Thyroid gland (tissue), 4 donors: ENCODE data around the gene MSL3. TPM values are rescaled to one million over a fixed set of nuclear protein-coding genes. Genes with fewer than 3 reads are reported as not detected.

ENCODE experiments used
- DNase-seq, 2 donors: peaks; one replicate each; pipeline ENCODE4 v3.0.0-alpha.2; 2019
- H3K27ac ChIP-seq, 3 donors: fragments of 200-600 bp; sonication (generic); 1 replicate in 2 of 3; 2 replicates in 1 of 3; pipeline ENCODE4 v1.5.1; 2016 to 2019; ENCODE audit warnings: mild to moderate bottlenecking in 1 of 3, moderate library complexity in 1 of 3
- H3K27me3 ChIP-seq: fragments of 200-600 bp; sonication (generic); one replicate; pipeline ENCODE4 v1.5.1; 2019
- H3K36me3 ChIP-seq, 2 donors: fragments of 200-600 bp; sonication (generic); one replicate each; pipeline ENCODE4 v1.5.1; 2016 to 2019
- H3K4me1 ChIP-seq, 2 donors: fragments of 200-600 bp; sonication (generic); one replicate each; pipeline ENCODE4 v1.5.1; 2017 to 2019
- H3K4me3 ChIP-seq, 3 donors: fragments of 200-600 bp; sonication (generic); replicated peaks in 1 of 3; 1 replicate in 2 of 3; 2 replicates in 1 of 3; pipeline ENCODE4 v1.5.1; 2016; ENCODE audit warnings: mild to moderate bottlenecking in 1 of 3
- H3K9me3 ChIP-seq: fragments of 200-600 bp; sonication (generic); one replicate; pipeline ENCODE4 v1.5.1; 2017
- POLR2A ChIP-seq, 2 donors: fragments of 450-650 bp; IDR thresholded peaks; one replicate each; pipeline ENCODE4 v1.6.1; 2017; ENCODE audit warnings: antibody characterized with exemption in 2 of 2, mild to moderate bottlenecking in 2 of 2, moderate library complexity in 1 of 2
- WGBS, 2 donors: methylation state at CpG; one replicate each; pipeline ENCODE4 v1.1.5; 2017; 5-methylcytosine and 5-hydroxymethylcytosine counted together
- intact Hi-C: fragments of 100-400 bp; cut with DNase I; formaldehyde crosslinking; loops from one replicate; pipeline ENCODE4 v1.15.1; 2023
- total RNA-seq, 4 donors: library from RNA; depleted of rRNA; stranded (reverse); fragments of >200 nt; gene quantifications; one replicate each; pipeline ENCODE4 v1.2.3, GENCODE V29; 2016
- TF ChIP-seq, protein P1 (sequence below), 6 experiments: fragments of 200-600 bp in 3 of 6; fragments of 450-650 bp in 3 of 6; sonication (generic) in 3 of 6; IDR thresholded peaks; one replicate each; pipeline ENCODE4 v1.5.1; 2016 to 2019; ENCODE audit warnings: antibody characterized with exemption in 6 of 6, mild to moderate bottlenecking in 2 of 6, inconsistent platforms in 1 of 6, moderate library complexity in 1 of 6

The MSL3 gene
- total RNA-seq, 4 donors from 2014 or later = 18.4 to 21.8 (median 21.6) TPM

DNA sequence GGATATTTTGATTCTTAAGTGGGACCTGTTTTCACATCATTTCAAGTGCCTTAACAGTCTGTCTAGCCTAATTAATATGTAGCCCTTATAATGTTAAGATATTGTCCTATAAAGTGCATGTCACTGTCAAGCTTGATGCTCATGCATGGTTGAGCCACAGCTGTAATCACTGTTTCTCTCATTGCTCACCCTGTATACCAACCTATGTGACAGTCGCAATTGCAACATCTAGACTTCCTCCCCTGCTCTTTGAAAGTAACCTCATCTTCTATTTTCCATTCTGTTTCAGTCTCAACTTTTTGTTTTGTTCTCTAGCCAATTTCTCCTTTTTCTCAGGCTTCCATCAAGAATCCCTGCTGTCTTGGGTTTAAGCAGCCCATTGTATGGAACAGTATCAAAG is 24.4 kb upstream of the MSL3 start:
- 94 to 96% methylated on average over 1 of the region's 1 CpG for WGBS, 2 donors
- H3K9me3 ChIP-seq = no peaks in the 10 kb centered on the region
- no peaks in the 10 kb centered on the region for H3K36me3 ChIP-seq
- H3K27ac ChIP-seq = no peak overlapping the region
- no peak overlapping the region for H3K4me3 ChIP-seq
- intact Hi-C loops = no loop called here
- TF ChIP-seq POLR2A (IDR thresholded peaks at IDR 0.05) = no peak
- TF ChIP-seq, protein P1, sequence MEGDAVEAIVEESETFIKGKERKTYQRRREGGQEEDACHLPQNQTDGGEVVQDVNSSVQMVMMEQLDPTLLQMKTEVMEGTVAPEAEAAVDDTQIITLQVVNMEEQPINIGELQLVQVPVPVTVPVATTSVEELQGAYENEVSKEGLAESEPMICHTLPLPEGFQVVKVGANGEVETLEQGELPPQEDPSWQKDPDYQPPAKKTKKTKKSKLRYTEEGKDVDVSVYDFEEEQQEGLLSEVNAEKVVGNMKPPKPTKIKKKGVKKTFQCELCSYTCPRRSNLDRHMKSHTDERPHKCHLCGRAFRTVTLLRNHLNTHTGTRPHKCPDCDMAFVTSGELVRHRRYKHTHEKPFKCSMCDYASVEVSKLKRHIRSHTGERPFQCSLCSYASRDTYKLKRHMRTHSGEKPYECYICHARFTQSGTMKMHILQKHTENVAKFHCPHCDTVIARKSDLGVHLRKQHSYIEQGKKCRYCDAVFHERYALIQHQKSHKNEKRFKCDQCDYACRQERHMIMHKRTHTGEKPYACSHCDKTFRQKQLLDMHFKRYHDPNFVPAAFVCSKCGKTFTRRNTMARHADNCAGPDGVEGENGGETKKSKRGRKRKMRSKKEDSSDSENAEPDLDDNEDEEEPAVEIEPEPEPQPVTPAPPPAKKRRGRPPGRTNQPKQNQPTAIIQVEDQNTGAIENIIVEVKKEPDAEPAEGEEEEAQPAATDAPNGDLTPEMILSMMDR (IDR thresholded peaks at IDR 0.05) = no peak
- no peaks in the 10 kb centered on the region for H3K27me3 ChIP-seq
- no peaks in the 10 kb centered on the region for H3K4me1 ChIP-seq
- no peak for DNase-seq

GRCh38 chrX:11739776-11740175 is 18.3 kb upstream of the MSL3 start:
- H3K4me1 ChIP-seq = no peaks in the 10 kb centered on the region
- no peak overlapping the region for H3K4me3 ChIP-seq
- TF ChIP-seq, protein P1 (IDR thresholded peaks at IDR 0.05) = no peak
- TF ChIP-seq POLR2A (IDR thresholded peaks at IDR 0.05) = no peak
- no peak for DNase-seq
- intact Hi-C loops = no loop called here
- H3K27me3 ChIP-seq = no peaks in the 10 kb centered on the region
- H3K27ac ChIP-seq = no peak overlapping the region
- no peaks in the 10 kb centered on the region for H3K36me3 ChIP-seq
- WGBS, 2 donors = 94 to 97% methylated on average over 2 of the region's 2 CpGs
- no peaks in the 10 kb centered on the region for H3K9me3 ChIP-seq

- Histone ChIP-seq H3K4me1 (no peaks in the 10 kb centered on the region), H3K27ac (no peak overlapping the region), H3K27me3 (no peaks in the 10 kb centered on the region), H3K4me3 (no peak overlapping the region), H3K36me3 (no peaks in the 10 kb centered on the region), H3K9me3 (no peaks in the 10 kb centered on the region)
- no peak for DNase-seq
- intact Hi-C loops = no loop called here
- TF ChIP-seq, protein P1 (IDR thresholded peaks at IDR 0.05) = no peak
- TF ChIP-seq POLR2A (IDR thresholded peaks at IDR 0.05) = no peak
- WGBS, 2 donors = 90 to 94% methylated on average over 3 of the region's 3 CpGs
Measured at GRCh38 chrX:11740794-11741193, 17.2 kb upstream of the MSL3 start.

DNA sequence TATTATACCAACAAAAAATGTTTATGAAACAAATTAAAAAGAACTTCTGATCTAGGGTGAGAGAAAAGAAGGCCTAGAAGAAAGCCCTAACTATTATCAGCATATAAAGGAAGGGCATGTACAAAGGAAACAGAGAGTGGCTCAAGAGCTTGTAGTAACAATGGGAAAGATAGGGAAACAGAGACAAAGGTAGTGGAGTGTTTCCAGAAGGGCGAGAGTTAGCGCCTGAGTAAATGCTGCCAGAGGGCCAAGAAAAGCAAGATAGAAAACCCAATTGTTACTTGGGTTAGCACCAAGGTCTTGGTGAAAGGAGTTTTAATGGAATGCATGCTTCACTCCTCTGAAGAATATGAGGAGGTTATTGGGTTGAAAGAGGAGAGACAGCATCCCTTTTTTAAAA is 16.5 kb upstream of the MSL3 start:
- Histone ChIP-seq H3K36me3 (no peaks in the 10 kb centered on the region), H3K9me3 (no peaks in the 10 kb centered on the region), H3K27ac (no peak overlapping the region), H3K27me3 (no peaks in the 10 kb centered on the region), H3K4me1 (no peaks in the 10 kb centered on the region), H3K4me3 (no peak overlapping the region)
- DNase-seq = no peak
- 74 to 79% methylated on average over 2 of the region's 2 CpGs for WGBS, 2 donors
- TF ChIP-seq POLR2A (IDR thresholded peaks at IDR 0.05) = no peak
- TF ChIP-seq, protein P1 (IDR thresholded peaks at IDR 0.05) = no peak
- intact Hi-C loops = no loop called here

- no peak overlapping the region for H3K27ac ChIP-seq
- WGBS, 2 donors = 61 to 83% methylated on average over 1 to 2 of the region's 2 CpGs
- DNase-seq = no peak
- H3K4me1 ChIP-seq = no peaks in the 10 kb centered on the region
- intact Hi-C loops = no loop called here
- H3K27me3 ChIP-seq = no peaks in the 10 kb centered on the region
- H3K9me3 ChIP-seq = no peaks in the 10 kb centered on the region
- H3K36me3 ChIP-seq = no peaks in the 10 kb centered on the region
- TF ChIP-seq, protein P1 (IDR thresholded peaks at IDR 0.05) = no peak
- TF ChIP-seq POLR2A (IDR thresholded peaks at IDR 0.05) = no peak
- no peak overlapping the region for H3K4me3 ChIP-seq
Measured at GRCh38 chrX:11745881-11746280, 12.2 kb upstream of the MSL3 start.
